NCI-H128 (cell line): Measurements from ENCODE around the gene DNAJC4.
A peak's percentile ranks its signal among the peaks of the same experiment; 100 is the strongest.

Experiments
- DNase-seq: peaks from one replicate; lab custom pipeline; 2025; ENCODE audit not compliant: unreplicated experiment; lab: John Stamatoyannopoulos, UW

The DNAJC4 gene

GRCh38 chr11:64230171-64230984, at the start of gene DNAJC4:
Gene DNAJC4 (plus strand): TSS chr11:64230548. CDS start chr11:64230855, 307 bp downstream.
- DNase-seq, result peak; percentile 92

GRCh38 chr11:64180891-64181290, 49.5 kb upstream of the DNAJC4 start:
- no peak for DNase-seq

- DNase-seq, result no peak
Observed at GRCh38 chr11:64181506-64182411, 48.6 kb upstream of the DNAJC4 start.

- DNase-seq, result no peak
Observed at GRCh38 chr11:64183890-64184289, 46.5 kb upstream of the DNAJC4 start.

- no peak for DNase-seq
Observed at GRCh38 chr11:64185175-64185692, 45.1 kb upstream of the DNAJC4 start.

GRCh38 chr11:64185693-64186491, 44.5 kb upstream of the DNAJC4 start, which contains the start of gene STIP1:
Gene STIP1 (plus strand): TSS chr11:64186171. CDS start chr11:64186262, 91 bp downstream.
- peak; percentile 100 for DNase-seq

GRCh38 chr11:64186492-64187165, 43.7 kb upstream of the DNAJC4 start:
- DNase-seq, result no peak

- no peak for DNase-seq
Observed at GRCh38 chr11:64192434-64192833, 37.9 kb upstream of the DNAJC4 start.

- DNase-seq, result no peak
Observed at GRCh38 chr11:64196626-64197025, 33.7 kb upstream of the DNAJC4 start.

GRCh38 chr11:64198511-64198910, 31.8 kb upstream of the DNAJC4 start:
- DNase-seq, result no peak

GRCh38 chr11:64201543-64201942, 28.8 kb upstream of the DNAJC4 start:
- no peak for DNase-seq

GRCh38 chr11:64202992-64203391, 27.4 kb upstream of the DNAJC4 start:
- DNase-seq, result no peak

- DNase-seq, result no peak
Observed at GRCh38 chr11:64203421-64204079, 26.8 kb upstream of the DNAJC4 start.

GRCh38 chr11:64204080-64204440, 26.3 kb upstream of the DNAJC4 start:
- DNase-seq, result no peak

- DNase-seq, result peak; percentile 93
Observed at GRCh38 chr11:64204464-64204989, 25.8 kb upstream of the DNAJC4 start.

GRCh38 chr11:64206457-64207255, 23.7 kb upstream of the DNAJC4 start, which contains the start of gene FERMT3:
Gene FERMT3 (plus strand): TSS chr11:64206721. CDS start chr11:64207365, 644 bp downstream.
- no peak for DNase-seq

GRCh38 chr11:64207256-64208085, 22.9 kb upstream of the DNAJC4 start:
- no peak for DNase-seq
